ENCODE measurements around the gene MTO1. TPM values are rescaled to one million over a fixed set of nuclear protein-coding genes. Genes with fewer than 3 reads are reported as not detected.
"Not testable (repeated sequence)": the region's sequence is repeated elsewhere in the genome, so short reads cannot be mapped to it uniquely, and the experiment has no call there.

MTO1 gene, protein sequence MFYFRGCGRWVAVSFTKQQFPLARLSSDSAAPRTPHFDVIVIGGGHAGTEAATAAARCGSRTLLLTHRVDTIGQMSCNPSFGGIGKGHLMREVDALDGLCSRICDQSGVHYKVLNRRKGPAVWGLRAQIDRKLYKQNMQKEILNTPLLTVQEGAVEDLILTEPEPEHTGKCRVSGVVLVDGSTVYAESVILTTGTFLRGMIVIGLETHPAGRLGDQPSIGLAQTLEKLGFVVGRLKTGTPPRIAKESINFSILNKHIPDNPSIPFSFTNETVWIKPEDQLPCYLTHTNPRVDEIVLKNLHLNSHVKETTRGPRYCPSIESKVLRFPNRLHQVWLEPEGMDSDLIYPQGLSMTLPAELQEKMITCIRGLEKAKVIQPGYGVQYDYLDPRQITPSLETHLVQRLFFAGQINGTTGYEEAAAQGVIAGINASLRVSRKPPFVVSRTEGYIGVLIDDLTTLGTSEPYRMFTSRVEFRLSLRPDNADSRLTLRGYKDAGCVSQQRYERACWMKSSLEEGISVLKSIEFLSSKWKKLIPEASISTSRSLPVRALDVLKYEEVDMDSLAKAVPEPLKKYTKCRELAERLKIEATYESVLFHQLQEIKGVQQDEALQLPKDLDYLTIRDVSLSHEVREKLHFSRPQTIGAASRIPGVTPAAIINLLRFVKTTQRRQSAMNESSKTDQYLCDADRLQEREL
- total RNA-seq = 10 to 100 TPM; 48.9 to 51.2 TPM

DNA sequence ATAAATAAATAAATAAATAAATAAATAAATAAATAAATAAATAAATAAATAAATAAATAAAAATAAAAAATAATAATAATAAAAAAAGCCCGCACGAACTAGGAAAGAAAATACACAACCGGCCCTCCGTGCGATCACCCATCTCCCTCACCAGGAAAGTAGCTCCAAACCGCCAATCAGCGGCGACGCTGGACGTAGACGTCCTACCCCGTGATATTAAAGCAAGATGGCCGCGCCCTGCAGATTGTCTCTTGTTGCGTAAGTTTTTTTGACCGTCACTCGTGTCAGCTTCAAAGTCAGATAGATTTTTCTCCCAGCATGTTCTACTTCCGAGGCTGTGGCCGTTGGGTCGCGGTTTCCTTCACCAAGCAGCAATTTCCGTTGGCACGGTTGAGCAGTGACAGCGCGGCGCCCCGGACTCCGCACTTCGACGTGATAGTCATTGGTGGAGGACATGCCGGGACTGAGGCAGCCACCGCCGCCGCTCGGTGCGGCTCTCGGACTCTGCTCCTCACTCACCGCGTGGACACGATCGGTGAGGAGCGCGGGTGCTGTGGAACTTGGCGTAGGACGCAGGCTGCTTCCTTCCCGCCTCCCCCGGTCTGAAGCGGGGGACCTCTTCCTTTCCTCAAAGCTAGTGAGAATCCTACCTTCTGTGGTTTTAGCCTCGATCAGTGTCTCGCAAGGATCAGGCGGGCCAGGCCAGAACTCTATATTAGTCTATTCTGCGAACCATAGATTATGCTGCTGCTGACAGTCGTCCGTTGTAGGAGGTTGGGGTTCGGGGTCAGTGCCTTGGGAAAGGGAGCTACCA lies at the start of gene MTO1:
Gene MTO1 (plus strand): TSS at position 201 of the 814 bp plus-strand sequence. CDS start 118 bp downstream, at position 319.
- H3K4me1 Mint-ChIP-seq = peaks cover 36% of the 10 kb centered on the region
- DNase-seq = peak; percentile 82
- H3K4me3 Mint-ChIP-seq = peak within 1 kb of the TSS; percentile 98
- H3K9me3 Mint-ChIP-seq = no peaks in the 10 kb centered on the region
- peak within 1 kb of the TSS; percentile 100 for H3K27ac Mint-ChIP-seq
- peaks cover 26% of the 10 kb centered on the region for H3K36me3 Mint-ChIP-seq
- H3K27me3 Mint-ChIP-seq = no peaks in the 10 kb centered on the region

DNA sequence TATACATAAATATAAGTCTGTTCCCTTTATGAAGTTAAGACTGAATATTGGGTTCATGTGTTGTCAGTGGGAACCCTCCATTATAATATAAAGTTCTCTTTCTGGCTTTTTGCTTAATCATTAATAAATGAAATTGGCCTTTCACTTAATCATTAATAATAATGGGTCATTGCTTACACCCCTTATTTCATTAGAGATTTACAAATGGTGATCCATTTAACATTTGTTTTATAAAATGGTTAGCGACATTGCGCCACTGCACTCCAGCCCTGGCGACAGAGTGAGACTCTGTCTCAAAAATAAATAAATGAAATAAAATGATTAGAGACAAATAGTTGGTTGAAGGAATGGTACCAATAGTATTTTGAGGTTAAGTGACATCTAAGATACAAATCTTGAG lies 48.4 kb upstream of the MTO1 start:
- no peaks in the 10 kb centered on the region for H3K9me3 Mint-ChIP-seq
- peaks cover 12% of the 10 kb centered on the region for H3K36me3 Mint-ChIP-seq
- no peak for DNase-seq
- no peaks in the 10 kb centered on the region for H3K4me1 Mint-ChIP-seq
- H3K27ac Mint-ChIP-seq = no peak overlapping the region
- H3K27me3 Mint-ChIP-seq = no peaks in the 10 kb centered on the region
- H3K4me3 Mint-ChIP-seq = no peak overlapping the region

DNA sequence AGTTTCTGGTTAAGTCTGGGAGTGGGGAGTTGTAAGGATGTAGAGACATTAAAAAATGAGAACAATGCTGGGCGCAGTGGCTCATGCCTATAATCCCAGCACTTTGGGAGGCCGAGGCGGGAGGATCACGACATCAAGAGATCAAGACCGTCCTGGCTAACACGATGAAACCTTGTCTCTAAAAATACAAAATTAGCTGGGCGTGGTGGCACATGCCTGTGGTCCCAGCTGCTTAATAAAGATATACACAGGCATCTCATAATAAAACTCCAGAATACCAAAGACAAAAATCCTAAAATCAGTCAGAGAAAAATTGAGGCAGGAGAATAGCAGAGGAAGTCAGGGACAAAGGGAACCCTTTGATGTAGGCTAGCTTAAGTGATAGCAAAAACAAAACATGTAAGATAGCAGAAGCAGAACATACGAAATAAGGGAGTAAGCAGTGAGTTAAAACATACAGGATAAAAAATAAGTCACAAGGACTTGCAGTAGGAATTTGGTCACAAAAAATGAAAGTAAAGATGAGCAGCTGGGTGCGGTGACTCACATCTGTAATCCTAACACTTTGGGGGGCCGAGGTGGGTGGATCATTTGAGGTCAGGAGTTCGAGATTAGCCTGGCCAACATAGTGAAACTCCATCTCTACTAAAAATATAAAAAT lies 43.3 kb upstream of the MTO1 start:
- H3K36me3 Mint-ChIP-seq = peaks cover 29% of the 10 kb centered on the region
- no peak overlapping the region for H3K4me3 Mint-ChIP-seq
- H3K27ac Mint-ChIP-seq = no peak overlapping the region
- H3K27me3 Mint-ChIP-seq = no peaks in the 10 kb centered on the region
- DNase-seq = peak; percentile 13
- no peaks in the 10 kb centered on the region for H3K9me3 Mint-ChIP-seq
- H3K4me1 Mint-ChIP-seq = peaks cover 16% of the 10 kb centered on the region

DNA sequence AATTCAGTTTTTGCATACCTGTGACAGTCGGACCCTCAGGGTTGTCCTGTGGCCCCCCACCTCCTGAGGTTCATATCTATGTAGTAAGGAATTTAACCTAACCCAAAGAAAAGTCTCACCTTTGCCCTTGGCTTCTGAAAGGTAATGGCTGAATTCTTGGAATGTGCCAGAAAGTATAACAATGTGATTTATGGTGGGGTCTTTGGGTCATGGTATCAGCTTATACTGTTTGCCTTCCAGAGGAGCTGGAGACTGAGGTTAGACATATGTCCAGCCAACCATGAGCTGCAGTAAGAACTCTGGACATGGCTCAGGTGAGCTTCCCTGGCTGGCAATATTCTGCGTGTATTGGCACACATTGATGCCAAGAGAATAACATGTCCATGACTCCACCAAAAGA lies 40.0 kb upstream of the MTO1 start:
- Mint-ChIP-seq H3K27ac (no peak overlapping the region), H3K9me3 (no peaks in the 10 kb centered on the region), H3K4me1 (peaks cover 19% of the 10 kb centered on the region), H3K27me3 (no peaks in the 10 kb centered on the region), H3K4me3 (no peak overlapping the region), H3K36me3 (peaks cover 39% of the 10 kb centered on the region)
- DNase-seq = no peak

DNA sequence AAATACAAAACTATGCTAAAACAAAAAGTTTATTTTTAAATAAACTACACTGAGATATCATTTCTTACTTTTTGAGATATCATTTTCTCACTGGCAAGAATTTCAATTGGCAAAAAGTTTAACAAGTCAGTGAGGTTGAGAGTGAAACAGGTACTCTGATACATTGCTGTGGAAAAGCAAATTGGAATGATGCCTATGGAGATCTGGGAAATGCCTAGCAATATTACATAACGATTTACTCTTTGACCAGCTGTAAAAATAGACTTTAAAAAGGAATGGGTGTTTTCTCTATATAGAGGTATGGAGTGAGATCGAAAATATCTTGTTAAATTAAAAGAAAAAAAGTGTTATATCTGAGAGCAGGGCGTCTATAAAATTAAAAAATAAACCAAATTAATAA lies 26.3 kb upstream of the MTO1 start:
- Mint-ChIP-seq H3K36me3 (peaks cover 35% of the 10 kb centered on the region), H3K27me3 (no peaks in the 10 kb centered on the region), H3K9me3 (no peaks in the 10 kb centered on the region), H3K27ac (no peak overlapping the region), H3K4me3 (no peak overlapping the region), H3K4me1 (no peaks in the 10 kb centered on the region)
- DNase-seq = no peak

DNA sequence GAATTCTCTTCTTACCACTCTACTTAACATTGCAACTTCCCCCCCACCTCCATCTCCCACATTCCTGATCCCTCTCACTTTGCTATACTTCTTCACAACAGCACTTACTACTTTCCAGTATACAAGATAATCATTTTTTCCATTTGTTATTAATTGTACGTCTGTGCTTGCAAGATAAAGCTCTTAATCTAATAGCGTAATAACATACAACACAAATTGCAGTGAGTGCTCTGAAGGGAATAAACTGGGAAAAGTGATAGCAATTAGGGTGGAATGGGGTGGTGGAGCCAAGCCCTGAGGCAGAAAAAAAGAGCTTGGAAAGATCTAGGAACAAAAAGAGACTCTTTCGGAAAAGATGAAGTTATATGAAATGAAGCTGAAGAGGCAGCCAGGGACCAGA lies 18.0 kb upstream of the MTO1 start:
- Mint-ChIP-seq H3K36me3 (peaks cover 49% of the 10 kb centered on the region), H3K27me3 (no peaks in the 10 kb centered on the region), H3K4me1 (peaks cover 20% of the 10 kb centered on the region), H3K27ac (no peak overlapping the region), H3K4me3 (no peak overlapping the region), H3K9me3 (no peaks in the 10 kb centered on the region)
- DNase-seq = no peak

DNA sequence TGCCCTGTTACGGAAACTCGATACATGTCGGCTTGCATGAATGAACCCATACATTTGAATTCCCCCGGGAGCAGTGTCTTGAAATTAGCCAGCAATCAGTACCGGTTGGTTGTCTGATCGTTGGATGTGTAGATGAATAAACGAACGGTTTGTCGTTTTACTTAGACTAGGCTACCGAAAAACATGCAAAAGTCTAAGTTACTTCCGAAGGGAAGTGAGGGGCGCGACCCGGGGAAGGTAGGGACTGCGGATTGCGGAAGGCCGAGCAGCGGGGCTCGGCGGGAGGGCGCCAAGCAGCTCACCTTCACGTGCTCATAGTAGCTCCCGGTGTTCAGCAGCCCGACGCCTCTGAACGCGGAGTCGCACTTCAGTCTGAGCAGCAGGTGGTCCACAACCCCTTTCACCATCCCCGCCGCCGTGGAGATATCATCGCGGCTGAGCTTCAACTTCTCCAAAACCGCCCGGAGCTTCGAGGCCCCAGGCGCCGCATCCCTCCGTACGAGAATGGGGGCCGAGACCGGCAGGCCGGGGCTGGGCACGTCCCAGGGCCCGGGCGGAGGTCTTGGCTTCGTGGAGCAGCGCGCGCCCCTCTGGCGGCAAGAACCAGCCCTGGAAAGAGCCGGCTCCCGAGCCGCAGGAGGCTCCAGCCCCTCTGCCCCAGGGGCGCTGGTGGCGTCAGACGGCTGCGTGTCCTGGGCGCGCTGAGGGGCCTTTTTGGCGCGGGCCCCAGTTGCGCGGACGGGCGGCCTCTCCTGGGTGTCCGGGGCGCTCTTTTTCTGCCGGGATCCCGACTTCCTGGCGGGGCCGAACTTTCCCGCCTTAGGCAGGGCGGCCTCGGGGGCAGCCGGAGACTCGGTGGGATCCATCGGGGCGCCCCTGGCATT lies 10.1 kb upstream of the MTO1 start:
- peak; percentile 61 for DNase-seq
- H3K36me3 Mint-ChIP-seq = peaks cover 35% of the 10 kb centered on the region
- no peaks in the 10 kb centered on the region for H3K27me3 Mint-ChIP-seq
- H3K27ac Mint-ChIP-seq = peak overlapping the region; percentile 88
- peaks cover 18% of the 10 kb centered on the region for H3K4me1 Mint-ChIP-seq
- peaks cover 2% of the 10 kb centered on the region for H3K9me3 Mint-ChIP-seq
- peak overlapping the region; percentile 95 for H3K4me3 Mint-ChIP-seq

DNA sequence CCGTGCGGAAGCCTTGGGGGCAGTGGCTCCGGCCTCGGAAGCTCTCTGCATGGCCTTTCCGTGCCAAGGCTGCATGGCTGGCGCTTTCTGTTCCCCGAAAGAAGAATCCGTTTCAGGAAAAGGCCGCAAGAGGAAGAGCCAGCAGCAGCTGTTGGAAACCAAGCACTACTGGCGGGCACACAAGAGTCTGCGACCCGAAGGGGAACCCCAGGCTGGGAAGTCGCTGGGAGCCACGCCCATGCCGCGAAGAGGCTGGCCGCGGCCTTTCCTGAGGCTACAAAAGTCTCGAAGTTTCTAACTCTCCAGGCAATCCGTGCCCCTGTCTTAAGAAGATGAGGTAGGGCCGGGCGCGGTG lies 9.5 kb upstream of the MTO1 start, which contains the start of gene CGAS:
Gene CGAS (minus strand): TSS at position 191 of the 355 bp plus-strand sequence. CDS start 116 bp downstream, at position 75.
- DNase-seq = peak; percentile 85
- peak within 1 kb of the TSS; percentile 88 for H3K27ac Mint-ChIP-seq
- peaks cover 2% of the 10 kb centered on the region for H3K9me3 Mint-ChIP-seq
- peaks cover 18% of the 10 kb centered on the region for H3K4me1 Mint-ChIP-seq
- peaks cover 33% of the 10 kb centered on the region for H3K36me3 Mint-ChIP-seq
- no peaks in the 10 kb centered on the region for H3K27me3 Mint-ChIP-seq
- peak within 1 kb of the TSS; percentile 95 for H3K4me3 Mint-ChIP-seq

DNA sequence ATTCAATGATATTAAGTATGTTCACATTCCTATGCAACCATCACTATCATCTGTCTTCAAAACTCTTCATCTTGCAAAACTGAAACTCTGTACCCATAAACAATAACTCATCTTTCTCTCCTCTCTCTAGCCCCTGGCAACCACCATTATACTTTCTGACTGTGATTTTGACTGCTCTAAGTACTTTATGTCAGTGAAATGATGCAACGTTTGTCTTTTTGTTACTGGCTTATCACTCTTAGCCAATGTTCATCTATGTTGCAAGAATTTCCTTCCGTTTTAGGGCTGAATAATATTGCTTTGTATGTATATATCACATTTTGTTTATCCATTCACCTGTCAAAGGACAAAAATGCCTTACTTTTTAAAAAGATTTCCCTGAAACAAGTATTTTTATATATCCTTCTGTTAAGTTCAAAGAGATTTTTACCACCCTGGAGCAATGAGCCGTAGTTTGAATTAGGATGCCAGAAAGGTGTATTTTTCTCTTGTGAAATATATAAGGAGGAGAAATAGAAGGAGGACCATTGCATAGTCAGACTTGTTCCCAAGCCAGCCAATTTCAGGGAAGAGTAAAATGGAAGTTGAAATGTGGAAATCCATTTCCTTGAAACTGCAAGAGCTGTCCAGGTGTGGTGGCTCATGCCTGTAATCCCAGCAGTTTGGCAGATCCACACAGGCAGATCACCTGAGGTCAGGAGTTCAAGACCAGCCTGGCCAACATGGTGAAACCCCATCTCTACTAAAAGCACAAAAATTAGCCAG lies 5.5 kb upstream of the MTO1 start:
- no peaks in the 10 kb centered on the region for H3K9me3 Mint-ChIP-seq
- H3K4me1 Mint-ChIP-seq = peaks cover 21% of the 10 kb centered on the region
- no peak for DNase-seq
- no peaks in the 10 kb centered on the region for H3K27me3 Mint-ChIP-seq
- H3K27ac Mint-ChIP-seq = no peak overlapping the region
- peaks cover 4% of the 10 kb centered on the region for H3K36me3 Mint-ChIP-seq
- H3K4me3 Mint-ChIP-seq = no peak overlapping the region

DNA sequence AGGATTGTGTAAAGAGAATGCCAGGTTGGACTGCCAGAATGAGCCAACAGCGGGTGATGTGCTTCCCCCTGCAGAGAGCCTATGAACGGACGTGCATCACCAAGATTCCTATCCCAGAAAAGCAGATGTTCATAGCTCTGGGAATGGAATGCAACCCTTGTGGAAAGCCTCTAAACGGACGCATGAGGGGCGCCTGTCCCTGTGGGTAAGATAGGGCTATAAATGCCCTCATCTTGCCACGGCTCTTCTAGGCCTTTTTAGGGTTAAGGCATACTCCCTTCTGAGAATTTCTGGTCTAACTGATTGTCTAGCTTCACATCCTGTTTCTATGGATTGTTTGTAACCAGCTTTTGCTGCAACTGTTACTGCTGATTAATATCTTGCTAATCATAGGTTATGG lies 2.1 kb upstream of the MTO1 start:
- H3K27ac Mint-ChIP-seq, DNase-seq, H3K4me3 Mint-ChIP-seq, H3K9me3 Mint-ChIP-seq, H3K27me3 Mint-ChIP-seq: not testable (repeated sequence)
- H3K4me1 Mint-ChIP-seq = peaks cover 34% of the 10 kb centered on the region
- peaks cover 22% of the 10 kb centered on the region for H3K36me3 Mint-ChIP-seq

DNA sequence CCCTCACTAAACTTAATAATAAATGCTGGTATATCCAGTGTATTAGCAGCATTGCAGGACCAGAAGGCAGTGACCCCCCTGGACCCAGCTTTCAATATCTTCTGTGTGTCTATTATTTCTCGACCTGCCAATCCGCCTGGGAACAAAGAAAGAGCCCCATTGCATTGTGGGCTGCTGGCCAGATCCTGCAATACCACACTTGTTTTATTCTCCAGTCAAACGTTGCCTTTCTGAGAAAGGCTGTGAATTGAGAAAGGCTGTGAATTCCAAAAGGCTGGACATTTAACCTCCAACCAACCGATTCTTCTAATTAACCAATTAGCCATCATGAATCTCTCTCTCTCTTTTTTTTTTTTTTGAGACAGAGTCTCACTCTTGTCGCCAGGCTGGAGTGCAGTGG lies 1.5 kb upstream of the MTO1 start:
- no peak for DNase-seq
- peaks cover 34% of the 10 kb centered on the region for H3K4me1 Mint-ChIP-seq
- peak overlapping the region; percentile 98 for H3K4me3 Mint-ChIP-seq
- peak overlapping the region; percentile 100 for H3K27ac Mint-ChIP-seq
- no peaks in the 10 kb centered on the region for H3K27me3 Mint-ChIP-seq
- no peaks in the 10 kb centered on the region for H3K9me3 Mint-ChIP-seq
- H3K36me3 Mint-ChIP-seq = peaks cover 22% of the 10 kb centered on the region

DNA sequence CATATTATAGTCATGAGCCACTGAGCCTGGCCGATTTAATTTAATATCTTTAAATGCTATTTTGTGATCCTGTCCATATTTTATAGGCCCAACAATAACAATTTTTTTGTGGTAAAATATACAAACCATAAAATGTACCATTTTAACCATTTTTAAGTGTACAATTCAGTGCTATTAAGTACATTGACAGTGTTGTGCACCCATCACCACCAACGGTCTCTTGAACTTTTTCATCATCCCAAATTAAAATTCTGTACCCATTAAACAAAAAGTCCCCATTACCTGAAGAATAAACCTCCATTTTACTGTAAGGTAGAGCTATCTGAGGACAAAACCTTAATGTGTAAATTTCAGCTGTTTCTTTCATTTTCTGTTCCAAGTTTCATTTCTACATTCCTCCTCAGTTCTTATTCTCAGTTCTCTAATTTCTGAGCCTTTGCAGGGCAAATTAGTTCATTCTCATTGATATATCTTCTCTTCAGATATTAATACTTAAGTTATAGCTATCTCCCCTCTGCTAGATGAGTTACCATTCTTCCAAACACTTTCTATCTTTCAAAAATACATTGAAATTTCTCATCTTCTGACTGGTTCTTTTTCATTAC lies 10.3 kb downstream of the MTO1 start:
- DNase-seq = no peak
- Mint-ChIP-seq H3K4me1 (peaks cover 18% of the 10 kb centered on the region), H3K4me3 (no peak overlapping the region), H3K27me3 (no peaks in the 10 kb centered on the region), H3K27ac (peak overlapping the region; percentile 66), H3K36me3 (peaks cover 21% of the 10 kb centered on the region), H3K9me3 (no peaks in the 10 kb centered on the region)

DNA sequence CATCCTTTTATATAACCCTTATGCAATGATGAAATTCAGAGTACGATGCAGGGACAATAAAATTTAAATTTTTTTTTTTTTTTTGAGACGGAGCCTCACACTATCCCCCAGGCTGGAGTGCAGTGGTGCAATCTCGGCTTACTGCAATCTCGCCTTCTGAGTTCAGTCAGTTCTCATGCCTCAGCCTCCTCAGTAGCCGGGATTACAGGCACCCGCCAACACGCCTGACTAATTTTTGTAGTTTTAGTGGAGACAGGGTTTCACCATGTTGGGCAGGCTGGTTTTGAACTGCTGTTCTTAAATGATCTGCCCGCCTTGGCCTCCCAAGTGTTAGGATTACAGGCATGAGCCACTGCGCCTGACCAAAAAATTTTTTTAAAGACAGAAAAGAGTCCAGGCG lies 15.2 kb downstream of the MTO1 start:
- no peak overlapping the region for H3K27ac Mint-ChIP-seq
- peaks cover 24% of the 10 kb centered on the region for H3K36me3 Mint-ChIP-seq
- no peaks in the 10 kb centered on the region for H3K27me3 Mint-ChIP-seq
- DNase-seq = no peak
- peaks cover 6% of the 10 kb centered on the region for H3K4me1 Mint-ChIP-seq
- H3K4me3 Mint-ChIP-seq = no peak overlapping the region
- no peaks in the 10 kb centered on the region for H3K9me3 Mint-ChIP-seq
